ENCODE results near the gene RIC8A.

Gene RIC8A

DNA sequence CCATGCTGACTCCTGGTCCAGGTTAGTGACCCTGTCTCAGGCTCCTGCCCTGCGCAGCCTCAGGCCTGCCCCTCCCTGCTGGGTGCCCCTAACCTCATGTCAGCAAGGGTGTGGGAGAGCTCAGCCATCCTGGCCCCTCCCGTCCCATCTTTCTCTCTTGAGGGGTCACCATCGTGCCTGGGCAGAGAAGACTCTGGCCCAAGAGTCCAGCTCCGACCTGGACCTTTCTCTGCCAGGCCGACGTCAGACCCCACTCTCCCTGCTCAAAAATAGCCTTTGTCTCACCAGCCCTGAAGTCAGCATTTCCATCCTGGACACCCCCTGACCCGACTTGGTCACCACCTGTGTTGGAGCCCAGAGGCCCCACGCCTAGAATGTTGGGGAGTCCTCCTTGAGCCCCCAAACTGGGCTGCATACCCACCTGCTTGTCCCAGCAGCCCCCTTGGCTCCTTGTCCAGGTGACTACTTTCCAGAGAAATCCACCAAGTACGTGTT is 9.7 kb upstream of the RIC8A start:
- Histone ChIP-seq H3K36me3 (ENCODE audit: control insufficient read depth, insufficient read depth, low read length) (no peaks in the 10 kb centered on the region), H3K27ac (ENCODE audit: low read length) (no peak overlapping the region), H3K9me3 (ENCODE audit: control insufficient read depth, insufficient read depth, low read length) (peaks cover 2% of the 10 kb centered on the region; the same call in 1 of the 2 replicates), H3K4me1 (ENCODE audit: control insufficient read depth, insufficient read depth, low read length) (no peaks in the 10 kb centered on the region), H3K27me3 (ENCODE audit: control insufficient read depth, insufficient read depth, low read length) (no peaks in the 10 kb centered on the region), H3K4me3 (ENCODE audit: low read length) (no peak overlapping the region)
- WGBS (ENCODE audit: insufficient coverage, insufficient read length), result no CpG with 5 or more reads among the region's 9 CpGs
- no peak for DNase-seq (ENCODE audit: low read depth, low spot score)

DNA sequence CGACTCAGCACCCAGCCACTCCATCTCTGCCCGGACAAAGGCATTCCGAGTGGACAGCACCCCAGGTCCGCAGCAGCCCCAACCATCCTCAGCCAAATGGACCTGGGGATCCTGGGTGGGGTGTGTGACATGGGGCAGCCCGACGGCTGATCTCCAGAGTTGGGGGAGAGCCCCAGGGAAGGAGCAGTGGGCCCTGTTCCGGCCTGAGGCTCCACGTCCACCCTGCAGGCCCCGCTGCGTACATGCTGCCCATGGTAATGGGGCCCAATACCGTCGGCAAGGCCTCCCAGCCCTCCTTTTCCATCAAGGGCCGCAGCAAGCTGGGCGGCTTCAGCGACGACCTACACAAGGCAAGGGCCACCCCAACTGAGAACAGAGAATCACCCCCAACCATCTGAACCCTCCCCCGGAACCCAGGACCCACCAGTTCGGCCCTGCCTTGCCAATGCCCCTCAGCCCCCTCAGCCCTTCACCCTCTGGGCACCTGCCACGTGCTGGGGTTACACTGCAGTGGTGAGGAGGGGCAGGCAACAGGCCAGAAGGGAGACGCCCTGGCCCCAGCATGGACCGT is 9.2 kb upstream of the RIC8A start:
- no peak overlapping the region for H3K27ac ChIP-seq (ENCODE audit: low read length)
- WGBS (ENCODE audit: insufficient coverage, insufficient read length), result no CpG with 5 or more reads among the region's 21 CpGs
- peaks cover 2% of the 10 kb centered on the region; the same call in 1 of the 2 replicates for H3K9me3 ChIP-seq (ENCODE audit: control insufficient read depth, insufficient read depth, low read length)
- H3K4me3 ChIP-seq (ENCODE audit: low read length), result no peak overlapping the region
- no peaks in the 10 kb centered on the region for H3K27me3 ChIP-seq (ENCODE audit: control insufficient read depth, insufficient read depth, low read length)
- DNase-seq (ENCODE audit: low read depth, low spot score), result no peak
- H3K36me3 ChIP-seq (ENCODE audit: control insufficient read depth, insufficient read depth, low read length), result no peaks in the 10 kb centered on the region
- no peaks in the 10 kb centered on the region for H3K4me1 ChIP-seq (ENCODE audit: control insufficient read depth, insufficient read depth, low read length)

DNA sequence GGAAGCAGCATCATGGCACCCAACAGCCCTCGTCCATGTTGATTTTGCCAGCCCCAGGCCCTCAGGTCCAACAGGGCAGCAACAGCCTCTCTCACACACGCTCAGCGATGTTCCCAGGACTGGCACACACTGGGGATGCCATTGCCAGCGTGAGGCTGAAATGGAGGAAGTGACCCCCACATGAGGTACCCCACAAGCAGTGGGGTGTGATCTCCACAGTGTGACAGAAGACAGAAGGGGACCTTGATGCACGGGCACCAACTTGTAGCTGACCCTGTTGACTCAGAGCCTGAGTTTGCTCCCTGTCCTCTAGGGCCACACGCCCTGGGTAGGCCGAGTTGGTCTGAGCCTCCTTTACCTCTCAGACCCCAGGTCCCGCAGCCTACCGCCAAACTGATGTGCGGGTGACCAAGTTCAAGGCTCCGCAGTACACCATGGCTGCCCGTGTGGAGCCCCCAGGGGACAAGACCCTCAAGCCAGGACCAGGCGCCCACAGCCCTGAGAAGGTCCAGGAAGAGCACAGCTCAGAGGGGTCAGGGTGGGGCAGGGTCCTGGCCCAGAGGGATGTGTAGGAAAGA is 8.4 kb upstream of the RIC8A start:
- Histone ChIP-seq H3K27ac (ENCODE audit: low read length) (no peak overlapping the region), H3K27me3 (ENCODE audit: control insufficient read depth, insufficient read depth, low read length) (no peaks in the 10 kb centered on the region), H3K4me3 (ENCODE audit: low read length) (no peak overlapping the region), H3K36me3 (ENCODE audit: control insufficient read depth, insufficient read depth, low read length) (no peaks in the 10 kb centered on the region), H3K9me3 (ENCODE audit: control insufficient read depth, insufficient read depth, low read length) (peaks cover 2% of the 10 kb centered on the region; the same call in 1 of the 2 replicates), H3K4me1 (ENCODE audit: control insufficient read depth, insufficient read depth, low read length) (no peaks in the 10 kb centered on the region)
- no peak for DNase-seq (ENCODE audit: low read depth, low spot score)
- no CpG with 5 or more reads among the region's 13 CpGs for WGBS (ENCODE audit: insufficient coverage, insufficient read length)

DNA sequence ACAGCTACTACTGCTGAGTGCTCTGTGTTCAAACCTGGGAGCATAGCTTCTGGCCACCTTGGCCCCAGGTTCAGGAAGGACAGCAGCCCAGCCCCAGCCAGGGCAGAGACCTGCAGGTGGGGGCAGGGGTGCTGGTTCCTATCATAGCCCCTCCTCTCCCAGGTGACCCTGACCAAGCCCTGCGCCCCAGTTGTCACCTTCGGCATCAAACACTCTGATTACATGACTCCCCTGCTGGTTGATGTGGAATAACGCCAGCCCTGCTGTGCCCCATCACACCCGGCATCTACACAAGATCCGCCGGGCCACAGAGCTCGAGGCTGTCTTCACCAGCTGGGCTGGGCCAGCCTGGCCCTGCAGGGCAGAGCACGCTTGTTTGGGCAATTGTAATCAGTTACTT is 7.7 kb upstream of the RIC8A start:
- Histone ChIP-seq H3K9me3 (ENCODE audit: control insufficient read depth, insufficient read depth, low read length) (peaks cover 2% of the 10 kb centered on the region; the same call in 1 of the 2 replicates), H3K27ac (ENCODE audit: low read length) (no peak overlapping the region), H3K36me3 (ENCODE audit: control insufficient read depth, insufficient read depth, low read length) (no peaks in the 10 kb centered on the region), H3K4me1 (ENCODE audit: control insufficient read depth, insufficient read depth, low read length) (no peaks in the 10 kb centered on the region), H3K4me3 (ENCODE audit: low read length) (no peak overlapping the region), H3K27me3 (ENCODE audit: control insufficient read depth, insufficient read depth, low read length) (no peaks in the 10 kb centered on the region)
- no CpG with 5 or more reads among the region's 8 CpGs for WGBS (ENCODE audit: insufficient coverage, insufficient read length)
- DNase-seq (ENCODE audit: low read depth, low spot score), result no peak

DNA sequence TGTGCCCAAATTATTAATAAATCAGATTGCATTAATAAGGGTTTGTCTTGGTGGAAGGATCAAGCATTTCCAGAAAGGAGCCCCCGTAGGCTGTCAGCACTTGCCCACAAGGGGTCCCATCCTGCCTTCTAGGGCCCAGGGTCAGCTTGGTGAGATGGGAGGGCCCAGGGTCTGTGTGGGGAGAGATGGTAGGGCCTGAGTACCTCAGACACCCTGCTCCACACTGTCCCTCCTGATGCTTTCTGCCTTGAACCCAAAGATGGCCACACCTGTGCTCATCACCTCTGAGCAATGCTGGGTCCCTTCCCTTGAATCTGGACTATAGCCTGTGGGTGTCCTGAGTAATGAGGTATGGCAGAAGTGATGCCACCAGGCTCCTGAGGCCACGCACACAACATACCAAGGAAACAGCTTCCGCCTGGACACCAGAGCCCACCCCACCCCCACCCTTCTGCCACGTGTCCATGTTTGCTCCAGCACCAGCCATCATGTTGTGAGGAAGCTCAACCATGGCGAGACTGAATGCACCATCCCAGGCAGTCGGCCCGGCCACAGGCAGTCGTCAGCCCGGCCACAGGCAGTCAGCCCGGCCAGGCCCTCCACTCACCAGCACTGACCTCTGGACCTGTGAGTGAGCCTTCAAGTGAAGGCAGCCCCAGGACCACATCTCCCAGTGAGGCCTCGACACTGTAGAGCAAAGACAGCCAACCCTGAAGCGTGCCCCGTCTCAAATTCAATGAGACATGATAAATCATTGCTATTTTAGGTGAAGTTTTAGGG is 7.1 kb upstream of the RIC8A start:
- WGBS (ENCODE audit: insufficient coverage, insufficient read length), result no CpG with 5 or more reads among the region's 13 CpGs
- Histone ChIP-seq H3K9me3 (ENCODE audit: control insufficient read depth, insufficient read depth, low read length) (peaks cover 2% of the 10 kb centered on the region; the same call in 1 of the 2 replicates), H3K4me1 (ENCODE audit: control insufficient read depth, insufficient read depth, low read length) (no peaks in the 10 kb centered on the region), H3K4me3 (ENCODE audit: low read length) (no peak overlapping the region), H3K27me3 (ENCODE audit: control insufficient read depth, insufficient read depth, low read length) (no peaks in the 10 kb centered on the region), H3K36me3 (ENCODE audit: control insufficient read depth, insufficient read depth, low read length) (0 out of 2 replicates have a peak, but pooled peaks cover 2% of the 10 kb centered on the region), H3K27ac (ENCODE audit: low read length) (no peak overlapping the region)
- DNase-seq (ENCODE audit: low read depth, low spot score), result no peak

DNA sequence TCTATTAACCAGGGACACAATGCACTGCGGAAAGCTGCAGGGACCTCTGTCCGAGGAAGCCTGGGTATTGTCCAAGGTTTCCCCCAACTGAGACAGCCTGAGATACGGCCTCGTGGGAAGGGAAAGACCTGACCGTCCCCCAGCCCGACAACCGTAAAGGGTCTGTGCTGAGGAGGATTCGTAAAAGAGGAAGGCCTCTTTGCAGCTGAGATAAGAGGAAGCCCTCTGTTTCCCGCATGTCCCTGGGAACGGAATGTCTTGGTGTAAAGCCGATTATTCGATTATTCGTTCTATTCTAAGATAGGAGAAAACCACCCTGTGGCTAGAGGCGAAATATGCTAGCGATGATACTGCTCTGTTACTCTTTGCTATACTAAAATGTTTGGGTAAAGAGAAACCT is 5.5 kb upstream of the RIC8A start:
- Histone ChIP-seq H3K36me3 (ENCODE audit: control insufficient read depth, insufficient read depth, low read length) (0 out of 2 replicates have a peak, but pooled peaks cover 4% of the 10 kb centered on the region), H3K4me1 (ENCODE audit: control insufficient read depth, insufficient read depth, low read length) (no peaks in the 10 kb centered on the region), H3K4me3 (ENCODE audit: low read length) (no peak overlapping the region), H3K27me3 (ENCODE audit: control insufficient read depth, insufficient read depth, low read length) (no peaks in the 10 kb centered on the region), H3K9me3 (ENCODE audit: control insufficient read depth, insufficient read depth, low read length) (peaks cover 2% of the 10 kb centered on the region; the same call in 1 of the 2 replicates), H3K27ac (ENCODE audit: low read length) (no peak overlapping the region)
- WGBS (ENCODE audit: insufficient coverage, insufficient read length), result no CpG with 5 or more reads among the region's 15 CpGs
- DNase-seq (ENCODE audit: low read depth, low spot score), result no peak

DNA sequence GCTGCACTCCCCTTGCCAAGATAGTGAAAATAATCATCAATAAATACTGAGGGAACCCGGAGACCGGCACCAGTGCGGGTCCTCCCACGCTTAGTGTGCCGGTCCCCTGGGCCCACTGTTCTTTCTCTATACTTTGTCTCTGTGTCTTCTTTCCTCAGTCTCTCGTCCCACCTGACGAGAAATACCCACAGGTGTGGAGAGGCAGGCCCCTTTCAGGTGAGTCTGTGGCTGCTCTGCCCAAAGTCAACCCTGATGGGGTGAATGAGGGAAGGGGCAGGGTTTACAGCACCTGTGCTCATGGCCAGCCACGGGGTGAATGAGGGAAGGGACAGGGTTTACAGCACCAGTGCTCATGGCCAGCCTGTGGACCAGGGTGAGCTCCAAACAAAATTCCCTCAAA is 5.0 kb upstream of the RIC8A start:
- Histone ChIP-seq H3K27ac (ENCODE audit: low read length) (no peak overlapping the region), H3K36me3 (ENCODE audit: control insufficient read depth, insufficient read depth, low read length) (0 out of 2 replicates have a peak, but pooled peaks cover 4% of the 10 kb centered on the region), H3K9me3 (ENCODE audit: control insufficient read depth, insufficient read depth, low read length) (peaks cover 2% of the 10 kb centered on the region; the same call in 1 of the 2 replicates), H3K4me3 (ENCODE audit: low read length) (no peak overlapping the region), H3K4me1 (ENCODE audit: control insufficient read depth, insufficient read depth, low read length) (no peaks in the 10 kb centered on the region), H3K27me3 (ENCODE audit: control insufficient read depth, insufficient read depth, low read length) (no peaks in the 10 kb centered on the region)
- WGBS (ENCODE audit: insufficient coverage, insufficient read length), result no CpG with 5 or more reads among the region's 8 CpGs
- DNase-seq (ENCODE audit: low read depth, low spot score), result no peak

DNA sequence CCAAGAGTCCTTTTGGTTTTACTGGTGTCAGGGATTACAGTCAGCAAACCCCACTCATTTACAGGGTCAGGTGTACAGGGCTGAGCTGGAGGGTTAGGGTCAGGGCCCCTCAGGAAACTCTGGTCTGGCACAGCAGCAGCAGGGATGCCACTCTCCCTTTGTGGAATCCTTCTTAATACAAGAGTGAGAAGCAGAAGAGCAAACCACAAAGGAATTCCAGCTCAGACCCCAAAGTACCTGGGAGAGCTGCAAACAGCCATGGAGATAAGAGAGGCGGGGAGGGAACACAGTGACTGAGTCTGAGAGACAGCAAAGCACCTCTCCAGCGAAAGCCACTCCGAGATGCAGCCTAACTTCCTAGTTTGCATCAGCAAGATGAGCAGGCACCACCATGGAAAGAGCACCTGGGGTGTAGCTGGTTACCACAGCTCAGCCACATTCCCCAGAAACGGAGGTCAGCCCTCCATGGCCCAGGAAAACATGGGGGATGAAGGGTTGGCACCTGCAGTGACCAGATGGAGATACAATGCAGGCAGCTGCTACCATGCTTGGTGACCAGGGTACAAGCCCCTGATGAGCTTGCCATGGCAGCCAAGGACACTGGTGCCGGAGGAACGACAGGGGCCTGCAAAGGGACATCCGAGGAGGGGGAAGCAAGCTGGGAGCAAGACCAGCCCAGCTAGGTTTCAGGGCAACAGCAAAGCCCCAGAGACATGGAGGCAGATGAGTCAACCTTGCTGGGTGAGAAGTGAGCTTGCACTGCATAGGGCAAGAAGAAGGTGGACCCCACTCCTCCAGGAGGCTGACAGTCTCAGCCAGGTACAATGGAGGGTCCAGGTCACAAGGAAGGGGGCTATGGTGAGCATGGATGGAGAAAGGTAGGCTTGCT is 4.2 kb upstream of the RIC8A start:
- Histone ChIP-seq H3K4me3 (ENCODE audit: low read length) (no peak overlapping the region), H3K4me1 (ENCODE audit: control insufficient read depth, insufficient read depth, low read length) (no peaks in the 10 kb centered on the region), H3K27ac (ENCODE audit: low read length) (no peak overlapping the region), H3K9me3 (ENCODE audit: control insufficient read depth, insufficient read depth, low read length) (no peaks in the 10 kb centered on the region), H3K36me3 (ENCODE audit: control insufficient read depth, insufficient read depth, low read length) (0 out of 2 replicates have a peak, but pooled peaks cover 4% of the 10 kb centered on the region), H3K27me3 (ENCODE audit: control insufficient read depth, insufficient read depth, low read length) (no peaks in the 10 kb centered on the region)
- no CpG with 5 or more reads among the region's 7 CpGs for WGBS (ENCODE audit: insufficient coverage, insufficient read length)
- no peak for DNase-seq (ENCODE audit: low read depth, low spot score)

DNA sequence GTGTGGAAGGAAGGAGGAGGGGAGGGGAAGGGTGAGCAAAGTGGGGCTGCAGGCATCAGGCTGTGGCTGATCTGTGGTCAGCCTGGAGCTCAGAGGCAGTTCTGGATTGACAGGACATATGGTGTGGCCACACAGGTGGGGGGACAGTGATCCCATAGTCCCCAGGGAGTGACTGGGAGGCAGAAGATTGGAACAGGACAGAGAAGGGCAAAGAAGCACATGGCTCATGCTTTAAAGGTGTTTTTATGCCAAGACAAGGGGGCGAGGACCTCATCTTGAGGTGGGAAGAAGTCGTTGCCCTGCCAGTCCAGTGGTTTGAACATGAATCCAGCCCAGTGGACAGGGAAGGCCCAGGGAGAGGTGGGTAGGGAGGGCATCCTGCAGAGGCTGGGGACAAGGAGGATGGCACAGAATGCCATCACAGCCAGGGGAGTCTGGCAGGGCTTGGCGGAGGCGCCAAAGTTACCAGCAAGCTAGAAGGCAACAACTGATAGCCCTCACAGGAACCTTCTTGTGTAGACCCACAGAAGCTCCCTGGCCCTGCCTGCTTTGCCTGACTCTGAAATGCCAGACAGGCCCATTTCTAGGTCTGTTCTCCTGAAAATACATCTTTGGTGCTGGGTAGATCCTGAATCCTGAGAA is 3.4 kb upstream of the RIC8A start:
- H3K4me1 ChIP-seq (ENCODE audit: control insufficient read depth, insufficient read depth, low read length), result no peaks in the 10 kb centered on the region
- H3K9me3 ChIP-seq (ENCODE audit: control insufficient read depth, insufficient read depth, low read length), result no peaks in the 10 kb centered on the region
- no peaks in the 10 kb centered on the region for H3K27me3 ChIP-seq (ENCODE audit: control insufficient read depth, insufficient read depth, low read length)
- no CpG with 5 or more reads among the region's 4 CpGs for WGBS (ENCODE audit: insufficient coverage, insufficient read length)
- H3K27ac ChIP-seq (ENCODE audit: low read length), result no peak overlapping the region
- no peak overlapping the region for H3K4me3 ChIP-seq (ENCODE audit: low read length)
- DNase-seq (ENCODE audit: low read depth, low spot score), result no peak
- H3K36me3 ChIP-seq (ENCODE audit: control insufficient read depth, insufficient read depth, low read length), result 0 out of 2 replicates have a peak, but pooled peaks cover 4% of the 10 kb centered on the region

Measured in iPS DF 6.9 (cell line).